Measurements from ENCODE around the gene SCAMP4.

The SCAMP4 gene

GRCh38 chr19:1863638-1864479 lies 41.3 kb upstream of the SCAMP4 start:
- peak overlapping the region; percentile 76 for H3K27ac ChIP-seq (replicated peaks; ENCODE audit: low read length)
- peaks cover 7 to 39% (median 22%) of the 10 kb centered on the region in 3 experiments for H3K27me3 ChIP-seq (ENCODE audit: control insufficient read depth in 3 of 3, insufficient read depth in 3 of 3, low read depth in 1 of 3, low read length in 3 of 3)
- no peak overlapping the region for H4K91ac ChIP-seq (ENCODE audit: low read depth, low read length, poor library complexity)
- peaks cover 27 to 40% of the 10 kb centered on the region in 2 donors for H3K4me1 ChIP-seq (ENCODE audit: control insufficient read depth in 2 of 2, insufficient read depth in 1 of 2, low read depth in 1 of 2, low read length in 2 of 2)
- H2AFZ ChIP-seq (ENCODE audit: low read length) = peak overlapping the region; percentile 97
- WGBS, 2 donors (ENCODE audit: extremely low coverage in 2 of 2, insufficient read length in 2 of 2, insufficient replicate concordance in 1 of 2) = no CpG with 5 or more reads among the region's 115 CpGs
- DNase-seq (ENCODE audit: low spot score) = peak; percentile 94
- no peak overlapping the region for H3K4ac ChIP-seq (ENCODE audit: low read length)
- H2BK15ac ChIP-seq (ENCODE audit: low read length) = peak overlapping the region; percentile 53
- H3K14ac ChIP-seq (ENCODE audit: low read length) = no peak overlapping the region
- no peaks in the 10 kb centered on the region for H3K36me3 ChIP-seq (replicated peaks in 1 of 2; ENCODE audit: control insufficient read depth in 2 of 2, insufficient read depth in 2 of 2, low read length in 2 of 2)
- peak overlapping the region; percentile 90 to 95 for H3K4me3 ChIP-seq (ENCODE audit: low read length in 2 of 2)
- H3K4me2 ChIP-seq (ENCODE audit: insufficient read depth, low read length, poor library complexity, severe bottlenecking) = peak overlapping the region; percentile 97
- peaks cover 14% of the 10 kb centered on the region for H3K79me1 ChIP-seq (ENCODE audit: low read depth, low read length)
- peak overlapping the region; percentile 90 for H2AK5ac ChIP-seq (ENCODE audit: low read depth, low read length)
- H3K9ac ChIP-seq (ENCODE audit: low read depth, low read length, poor library complexity) = peak overlapping the region; percentile 81
- H2BK12ac ChIP-seq (ENCODE audit: low read length) = no peak overlapping the region
- H3K9me3 ChIP-seq (replicated peaks in 1 of 2; ENCODE audit: control insufficient read depth in 2 of 2, insufficient read depth in 1 of 2, low read depth in 1 of 2, low read length in 2 of 2) = no peaks in the 10 kb centered on the region
- peak overlapping the region; percentile 99 for H2BK5ac ChIP-seq (ENCODE audit: low read length)
- peak overlapping the region; percentile 91 for H3K23ac ChIP-seq (ENCODE audit: low read depth, low read length, poor library complexity)
- peak overlapping the region; percentile 95 for H3K18ac ChIP-seq (ENCODE audit: low read length)
- H2BK120ac ChIP-seq (ENCODE audit: low read depth, low read length) = no peak overlapping the region
- no peak overlapping the region for H4K8ac ChIP-seq (ENCODE audit: low read depth, low read length)

GRCh38 chr19:1864480-1865171 lies 40.6 kb upstream of the SCAMP4 start:
- Histone ChIP-seq H2BK5ac (ENCODE audit: low read length) (peak overlapping the region; percentile 99), H2BK120ac (ENCODE audit: low read depth, low read length) (peak overlapping the region; percentile 97), H3K14ac (ENCODE audit: low read length) (no peak overlapping the region), H2AK5ac (ENCODE audit: low read depth, low read length) (peak overlapping the region; percentile 100), H4K8ac (ENCODE audit: low read depth, low read length) (peak overlapping the region; percentile 82), H3K9me3 (replicated peaks in 1 of 2; ENCODE audit: control insufficient read depth in 2 of 2, insufficient read depth in 1 of 2, low read depth in 1 of 2, low read length in 2 of 2) (no peaks in the 10 kb centered on the region), H2AFZ (ENCODE audit: low read length) (peak overlapping the region; percentile 97), H4K91ac (ENCODE audit: low read depth, low read length, poor library complexity) (peak overlapping the region; percentile 72), H3K4me2 (ENCODE audit: insufficient read depth, low read length, poor library complexity, severe bottlenecking) (peak overlapping the region; percentile 93), H3K18ac (ENCODE audit: low read length) (peak overlapping the region; percentile 97), H3K9ac (ENCODE audit: low read depth, low read length, poor library complexity) (peak overlapping the region; percentile 91), H3K23ac (ENCODE audit: low read depth, low read length, poor library complexity) (peak overlapping the region; percentile 91), H3K4me1 (ENCODE audit: control insufficient read depth in 2 of 2, insufficient read depth in 1 of 2, low read depth in 1 of 2, low read length in 2 of 2) (peaks cover 19 to 34% of the 10 kb centered on the region in 2 donors), H3K4ac (ENCODE audit: low read length) (peak overlapping the region; percentile 76), H3K27ac (replicated peaks; ENCODE audit: low read length) (peak overlapping the region; percentile 83), H2BK15ac (ENCODE audit: low read length) (peak overlapping the region; percentile 53), H3K4me3 (ENCODE audit: low read length in 2 of 2) (peak overlapping the region; percentile 71 to 80), H3K27me3 (ENCODE audit: control insufficient read depth in 3 of 3, insufficient read depth in 3 of 3, low read depth in 1 of 3, low read length in 3 of 3) (peaks cover 7 to 32% (median 22%) of the 10 kb centered on the region in 3 experiments), H3K36me3 (replicated peaks in 1 of 2; ENCODE audit: control insufficient read depth in 2 of 2, insufficient read depth in 2 of 2, low read length in 2 of 2) (no peaks in the 10 kb centered on the region), H2BK12ac (ENCODE audit: low read length) (peak overlapping the region; percentile 94), H3K79me1 (ENCODE audit: low read depth, low read length) (peaks cover 8% of the 10 kb centered on the region)
- WGBS, 2 donors (ENCODE audit: extremely low coverage in 2 of 2, insufficient read length in 2 of 2, insufficient replicate concordance in 1 of 2) = no CpG with 5 or more reads among the region's 52 CpGs
- DNase-seq (ENCODE audit: low spot score) = peak; percentile 74

- Histone ChIP-seq H3K4me1 (ENCODE audit: control insufficient read depth in 2 of 2, insufficient read depth in 1 of 2, low read depth in 1 of 2, low read length in 2 of 2) (peaks cover 13 to 27% of the 10 kb centered on the region in 2 donors), H3K4me3 (ENCODE audit: low read length in 2 of 2) (peak overlapping the region; percentile 61 to 71), H2BK120ac (ENCODE audit: low read depth, low read length) (peak overlapping the region; percentile 97), H3K27me3 (ENCODE audit: control insufficient read depth in 3 of 3, insufficient read depth in 3 of 3, low read depth in 1 of 3, low read length in 3 of 3) (peaks cover 7 to 25% (median 19%) of the 10 kb centered on the region in 3 experiments), H3K14ac (ENCODE audit: low read length) (peak overlapping the region; percentile 1), H3K9ac (ENCODE audit: low read depth, low read length, poor library complexity) (peak overlapping the region; percentile 91), H3K9me3 (replicated peaks in 1 of 2; ENCODE audit: control insufficient read depth in 2 of 2, insufficient read depth in 1 of 2, low read depth in 1 of 2, low read length in 2 of 2) (no peaks in the 10 kb centered on the region), H3K27ac (replicated peaks; ENCODE audit: low read length) (peak overlapping the region; percentile 83), H3K23ac (ENCODE audit: low read depth, low read length, poor library complexity) (peak overlapping the region; percentile 91), H2BK5ac (ENCODE audit: low read length) (peak overlapping the region; percentile 99), H3K36me3 (replicated peaks in 1 of 2; ENCODE audit: control insufficient read depth in 2 of 2, insufficient read depth in 2 of 2, low read length in 2 of 2) (peaks cover 0 to 3% of the 10 kb centered on the region in 2 donors), H3K4me2 (ENCODE audit: insufficient read depth, low read length, poor library complexity, severe bottlenecking) (peak overlapping the region; percentile 93), H2BK12ac (ENCODE audit: low read length) (peak overlapping the region; percentile 94), H4K91ac (ENCODE audit: low read depth, low read length, poor library complexity) (peak overlapping the region; percentile 72), H4K8ac (ENCODE audit: low read depth, low read length) (peak overlapping the region; percentile 82), H2AK5ac (ENCODE audit: low read depth, low read length) (peak overlapping the region; percentile 100), H2BK15ac (ENCODE audit: low read length) (peak overlapping the region; percentile 53), H3K79me1 (ENCODE audit: low read depth, low read length) (peaks cover 10% of the 10 kb centered on the region), H3K4ac (ENCODE audit: low read length) (peak overlapping the region; percentile 76), H2AFZ (ENCODE audit: low read length) (peak overlapping the region; percentile 97), H3K18ac (ENCODE audit: low read length) (peak overlapping the region; percentile 97)
- no peak for DNase-seq (ENCODE audit: low spot score)
- no CpG with 5 or more reads among the region's 17 CpGs for WGBS, 2 donors (ENCODE audit: extremely low coverage in 2 of 2, insufficient read length in 2 of 2, insufficient replicate concordance in 1 of 2)
Observed at GRCh38 chr19:1865172-1866010, 39.8 kb upstream of the SCAMP4 start.

Data from neuronal stem cell (in vitro differentiated cells).